CD8-positive, alpha-beta memory T cell (primary cell): ENCODE data around the gene GABARAPL1. TPM values are rescaled to one million over a fixed set of nuclear protein-coding genes. Genes with fewer than 3 reads are reported as not detected.

Experiments
- CTCF ChIA-PET: fragments of 350-600 bp; sonication (Branson Sonifier 250); formaldehyde crosslinking; loops from one replicate; lab custom pipeline; 2021; ENCODE audit warnings: antibody characterized with exemption; lab: Charles Lee
- POLR2A ChIA-PET: fragments of 350-600 bp; sonication (Branson Sonifier 250); formaldehyde crosslinking; loops from one replicate; lab custom pipeline; 2021; ENCODE audit warnings: antibody characterized with exemption; lab: Charles Lee
- DNase-seq, 5 donors: peaks; one replicate each; pipeline versions ENCODE4 v3.0.0 to v3.0.0-alpha.2; 2020 to 2022; ENCODE audit warnings: mixed read lengths in 1 of 5
- H3K27ac ChIP-seq: one replicate; pipeline ENCODE4 v1.7.0; 2013; ENCODE audit warnings: low read depth, mild to moderate bottlenecking, low read length, moderate library complexity
- H3K27me3 ChIP-seq: 2 replicates; pipeline ENCODE4 v1.7.0; 2013; ENCODE audit warnings: low read length, mild to moderate bottlenecking; ENCODE audit not compliant: insufficient read depth, poor library complexity, severe bottlenecking
- H3K36me3 ChIP-seq: 2 replicates; pipeline ENCODE4 v1.7.0; 2013; ENCODE audit warnings: mild to moderate bottlenecking, low read length, moderate library complexity; ENCODE audit not compliant: insufficient read depth
- H3K4me1 ChIP-seq: 2 replicates; pipeline ENCODE4 v1.7.0; 2013; ENCODE audit warnings: mild to moderate bottlenecking, low read length, moderate library complexity; ENCODE audit not compliant: insufficient read depth
- H3K4me3 ChIP-seq: 2 replicates; pipeline ENCODE4 v1.7.0; 2013; ENCODE audit warnings: mild to moderate bottlenecking, low read length
- H3K9me3 ChIP-seq: 2 replicates; pipeline ENCODE4 v1.7.0; 2013; ENCODE audit warnings: mild to moderate bottlenecking, low read length
- H3K27ac Mint-ChIP-seq, 8 donors: one replicate each; pipeline ENCODE4 v1.8.0; 2020 to 2021; ENCODE audit warnings: mixed read lengths in 8 of 8, mild to moderate bottlenecking in 6 of 8, inconsistent platforms in 3 of 8, moderate library complexity in 3 of 8
- H3K27me3 Mint-ChIP-seq, 2 donors: one replicate each; pipeline ENCODE4 v1.8.0; 2020 to 2021; ENCODE audit warnings: mixed read lengths in 2 of 2, mild to moderate bottlenecking in 1 of 2, moderate library complexity in 1 of 2
- H3K36me3 Mint-ChIP-seq, 3 donors: one replicate each; pipeline ENCODE4 v1.8.0; 2020 to 2021; ENCODE audit warnings: mixed read lengths in 3 of 3, inconsistent platforms in 1 of 3, mild to moderate bottlenecking in 1 of 3
- H3K4me1 Mint-ChIP-seq, 3 donors: one replicate each; pipeline ENCODE4 v1.8.0; 2020 to 2021; ENCODE audit warnings: mixed read lengths in 3 of 3, inconsistent platforms in 1 of 3, mild to moderate bottlenecking in 1 of 3
- H3K4me3 Mint-ChIP-seq, 7 donors: one replicate each; pipeline ENCODE4 v1.8.0; 2020 to 2021; ENCODE audit warnings: mixed read lengths in 7 of 7, mild to moderate bottlenecking in 6 of 7, moderate library complexity in 4 of 7, inconsistent platforms in 2 of 7
- H3K9me3 Mint-ChIP-seq, 5 donors: one replicate each; pipeline ENCODE4 v1.8.0; 2020 to 2022; ENCODE audit warnings: mixed read lengths in 5 of 5, mild to moderate bottlenecking in 3 of 5, moderate library complexity in 2 of 5, inconsistent platforms in 1 of 5
- polyA plus RNA-seq: library from polyadenylated mRNA; unstranded; fragments of 300-500 nt; fragmentation: Illumina TruSeq; gene quantifications from one replicate; pipeline ENCODE4 v1.2.3, GENCODE V29; 2021
- total RNA-seq, 2 experiments: library from RNA; stranded (reverse); gene quantifications; one replicate each; pipeline ENCODE4 v1.2.3, GENCODE V29; 2021

The GABARAPL1 gene
- total and polyA plus RNA-seq, 3 experiments from 2014 or later: 25.0 to 40.5 (median 26.6) TPM

- Mint-ChIP-seq H3K27ac (peak overlapping the region in 7 of 8 donors; percentile 15 to 93 (median 38)), H3K4me1 (peaks cover 54 to 81% (median 67%) of the 10 kb centered on the region in 3 donors), H3K4me3 (peak overlapping the region in 5 of 7 donors; percentile 13 to 52 (median 18)), H3K36me3 (peaks cover 0 to 2% (median 0%) of the 10 kb centered on the region in 3 donors), H3K9me3 (no peaks in the 10 kb centered on the region), H3K27me3 (no peaks in the 10 kb centered on the region)
- H3K4me1 ChIP-seq: peaks cover 14% of the 10 kb centered on the region
- no peaks in the 10 kb centered on the region for H3K27me3 ChIP-seq
- H3K4me3 ChIP-seq: no peak overlapping the region
- DNase-seq: no peak
- H3K9me3 ChIP-seq: no peaks in the 10 kb centered on the region
- H3K27ac ChIP-seq: no peak overlapping the region
- H3K36me3 ChIP-seq: no peaks in the 10 kb centered on the region
- ChIA-PET POLR2A (no interaction called here), CTCF (no interaction called here)
Observed at GRCh38 chr12:10247436-10248058, 34.9 kb downstream of the GABARAPL1 start.

- peaks cover 41 to 60% (median 50%) of the 10 kb centered on the region in 3 donors for H3K4me1 Mint-ChIP-seq
Observed at GRCh38 chr12:10249690-10250455, 37.2 kb downstream of the GABARAPL1 start.

GRCh38 chr12:10251669-10252068, 39.0 kb downstream of the GABARAPL1 start:
- Histone ChIP-seq H3K36me3 (no peaks in the 10 kb centered on the region), H3K9me3 (no peaks in the 10 kb centered on the region), H3K27me3 (no peaks in the 10 kb centered on the region), H3K4me1 (peaks cover 4% of the 10 kb centered on the region), H3K4me3 (no peak overlapping the region), H3K27ac (no peak overlapping the region)
- Mint-ChIP-seq H3K4me1 (peaks cover 34 to 48% (median 46%) of the 10 kb centered on the region in 3 donors), H3K27ac (peak overlapping the region in 1 of 8 donors; percentile 60), H3K27me3 (peaks cover 0 to 1% of the 10 kb centered on the region in 2 donors), H3K36me3 (peaks cover 0 to 19% (median 1%) of the 10 kb centered on the region in 3 donors), H3K9me3 (peaks cover 3 to 11% (median 9%) of the 10 kb centered on the region in 5 donors), H3K4me3 (peak overlapping the region in 1 of 7 donors; percentile 32)
- no peak for DNase-seq
- ChIA-PET POLR2A (interaction anchor here (0.6 kb wide), 1 partner anchor 27 kb away, joined by 3 read pairs; no protein-coding TSS in a partner anchor), CTCF (no interaction called here)

More at GRCh38 chr12:10249690-10250455, 37.2 kb downstream of the GABARAPL1 start:
- Histone ChIP-seq H3K4me1 (peaks cover 4% of the 10 kb centered on the region), H3K36me3 (no peaks in the 10 kb centered on the region), H3K4me3 (no peak overlapping the region), H3K27me3 (no peaks in the 10 kb centered on the region), H3K9me3 (no peaks in the 10 kb centered on the region), H3K27ac (no peak overlapping the region)
- Mint-ChIP-seq H3K9me3 (peaks cover 0 to 4% (median 0%) of the 10 kb centered on the region in 5 donors), H3K27ac (peak overlapping the region; percentile 1 to 91 (median 60)), H3K4me3 (peak overlapping the region; percentile 40 to 74 (median 63)), H3K36me3 (peaks cover 0 to 6% (median 0%) of the 10 kb centered on the region in 3 donors), H3K27me3 (no peaks in the 10 kb centered on the region)
- ChIA-PET POLR2A (interaction anchor here (1.0 kb wide), 1 partner anchor 57 kb away, joined by 3 read pairs; no protein-coding TSS in a partner anchor), CTCF (interaction anchor here (1.1 kb wide), 1 partner anchor 14 kb away, joined by 3 read pairs; no protein-coding TSS in a partner anchor)
- DNase-seq: peak in 1 of 5 donors; percentile 45

GRCh38 chr12:10252201-10252600, 39.5 kb downstream of the GABARAPL1 start:
- Histone ChIP-seq H3K4me1 (peaks cover 4% of the 10 kb centered on the region), H3K27ac (no peak overlapping the region), H3K9me3 (no peaks in the 10 kb centered on the region), H3K36me3 (no peaks in the 10 kb centered on the region), H3K27me3 (no peaks in the 10 kb centered on the region), H3K4me3 (no peak overlapping the region)
- peaks cover under 1 to 19% (median 1%) of the 10 kb centered on the region in 3 donors for H3K36me3 Mint-ChIP-seq
- H3K4me1 Mint-ChIP-seq: peaks cover 31 to 44% (median 41%) of the 10 kb centered on the region in 3 donors
- peak overlapping the region in 1 of 8 donors; percentile 60 for H3K27ac Mint-ChIP-seq
- H3K27me3 Mint-ChIP-seq: peaks cover 0 to 1% of the 10 kb centered on the region in 2 donors
- CTCF ChIA-PET: interaction anchor here (0.6 kb wide), 1 partner anchor 159 kb away, joined by 4 read pairs; no protein-coding TSS in a partner anchor
- POLR2A ChIA-PET: interaction anchor here (0.6 kb wide), 1 partner anchor 26 kb away, joined by 3 read pairs; no protein-coding TSS in a partner anchor
- no peak for DNase-seq
- no peak overlapping the region for H3K4me3 Mint-ChIP-seq
- H3K9me3 Mint-ChIP-seq: peaks cover 6 to 15% (median 13%) of the 10 kb centered on the region in 5 donors

- ChIA-PET POLR2A (no interaction called here), CTCF (no interaction called here)
- no peak overlapping the region for H3K27ac ChIP-seq
- Mint-ChIP-seq H3K36me3 (peaks cover 1 to 27% (median 1%) of the 10 kb centered on the region in 3 donors), H3K4me3 (no peak overlapping the region), H3K9me3 (peaks cover 6 to 15% (median 14%) of the 10 kb centered on the region in 5 donors), H3K27ac (no peak overlapping the region), H3K4me1 (peaks cover 2 to 8% (median 5%) of the 10 kb centered on the region in 3 donors), H3K27me3 (peaks cover 0 to 1% of the 10 kb centered on the region in 2 donors)
- no peaks in the 10 kb centered on the region for H3K9me3 ChIP-seq
- no peaks in the 10 kb centered on the region for H3K27me3 ChIP-seq
- no peak overlapping the region for H3K4me3 ChIP-seq
- no peak for DNase-seq
- no peaks in the 10 kb centered on the region for H3K36me3 ChIP-seq
- no peaks in the 10 kb centered on the region for H3K4me1 ChIP-seq
Observed at GRCh38 chr12:10256064-10256463, 43.4 kb downstream of the GABARAPL1 start.

GRCh38 chr12:10260927-10261326, 48.2 kb downstream of the GABARAPL1 start:
- Mint-ChIP-seq H3K27me3 (peaks cover 0 to 1% of the 10 kb centered on the region in 2 donors), H3K36me3 (peaks cover 1 to 12% (median 1%) of the 10 kb centered on the region in 3 donors), H3K9me3 (peaks cover 5 to 10% (median 8%) of the 10 kb centered on the region in 5 donors), H3K27ac (no peak overlapping the region), H3K4me1 (no peaks in the 10 kb centered on the region), H3K4me3 (no peak overlapping the region)
- DNase-seq: no peak
- Histone ChIP-seq H3K9me3 (no peaks in the 10 kb centered on the region), H3K4me3 (no peak overlapping the region), H3K27ac (no peak overlapping the region), H3K27me3 (no peaks in the 10 kb centered on the region), H3K36me3 (no peaks in the 10 kb centered on the region), H3K4me1 (no peaks in the 10 kb centered on the region)
- ChIA-PET CTCF (interaction anchor here (1.3 kb wide), 1 partner anchor 25 kb away, joined by 3 read pairs; no protein-coding TSS in a partner anchor), POLR2A (no interaction called here)

- DNase-seq: no peak
- H3K9me3 ChIP-seq: no peaks in the 10 kb centered on the region
- Mint-ChIP-seq H3K4me1 (no peaks in the 10 kb centered on the region), H3K9me3 (no peaks in the 10 kb centered on the region), H3K36me3 (peaks cover 0 to 5% (median 0%) of the 10 kb centered on the region in 3 donors), H3K27me3 (no peaks in the 10 kb centered on the region), H3K4me3 (no peak overlapping the region), H3K27ac (peak overlapping the region in 1 of 8 donors; percentile 31)
- no peaks in the 10 kb centered on the region for H3K27me3 ChIP-seq
- no peaks in the 10 kb centered on the region for H3K36me3 ChIP-seq
- no peaks in the 10 kb centered on the region for H3K4me1 ChIP-seq
- no peak overlapping the region for H3K4me3 ChIP-seq
- CTCF ChIA-PET: no interaction called here
- H3K27ac ChIP-seq: no peak overlapping the region
- POLR2A ChIA-PET: no interaction called here
Observed at GRCh38 chr12:10268037-10268436, 55.4 kb downstream of the GABARAPL1 start.
